Panc1 (cell line): ENCODE results near the gene IGSF21. TPM values are rescaled to one million over a fixed set of nuclear protein-coding genes. Genes with fewer than 3 reads are reported as not detected.

ENCODE experiments used
- ATAC-seq: fragments of 200-7000 bp; cut with Tn5 transposase; 2 replicates; pipeline ENCODE4 v1.9.1; 2020; ENCODE audit warnings: mild to moderate bottlenecking, moderate library complexity
- BruUV-seq: library from RNA; stranded (reverse); fragments of 400-500 nt; replicated peaks from 2 replicates; lab custom pipeline; 2021; lab: Mats Ljungman, UMichigan
- CTCF ChIA-PET: fragments of 300-600 bp; sonication (Branson Sonifier 250); formaldehyde crosslinking; loops from one replicate; lab custom pipeline; 2022; ENCODE audit warnings: antibody characterized with exemption; lab: Charles Lee
- POLR2A ChIA-PET: fragments of 300-600 bp; sonication (Branson Sonifier 250); formaldehyde crosslinking; loops from one replicate; lab custom pipeline; 2022; ENCODE audit warnings: antibody characterized with exemption; lab: Charles Lee
- DNase-seq: peaks from one replicate; pipeline ENCODE4 v3.0.0-alpha.2; 2010; ENCODE audit warnings: low read depth, low spot score
- H3K27ac ChIP-seq: 2 replicates; pipeline ENCODE4 v1.5.1; 2011; ENCODE audit warnings: mild to moderate bottlenecking, low read length, inconsistent platforms
- H3K27me3 ChIP-seq: fragments of 200-500 bp; sonication (Bioruptor generic); 2 replicates; pipeline ENCODE4 v1.6.0; 2014; ENCODE audit warnings: low read length, inconsistent platforms; ENCODE audit not compliant: control insufficient read depth, insufficient read depth
- H3K36me3 ChIP-seq: fragments of 200-500 bp; sonication (Bioruptor generic); 2 replicates; pipeline ENCODE4 v1.5.1; 2014; ENCODE audit warnings: inconsistent platforms, mild to moderate bottlenecking, low read length, moderate library complexity; ENCODE audit not compliant: control insufficient read depth, insufficient read depth
- H3K4me1 ChIP-seq: 2 replicates; pipeline ENCODE4 v1.5.1; 2011; ENCODE audit warnings: inconsistent platforms, mild to moderate bottlenecking, low read length, moderate library complexity; ENCODE audit not compliant: control insufficient read depth, insufficient read depth
- H3K4me3 ChIP-seq, 2 experiments: 2 replicates each; pipeline ENCODE4 v1.5.1; 2011 to 2012; ENCODE audit warnings: low read depth in 2 of 2, low read length in 2 of 2, mild to moderate bottlenecking in 2 of 2, inconsistent platforms in 1 of 2, moderate library complexity in 1 of 2
- H3K9me3 ChIP-seq: fragments of 200-500 bp; sonication (Bioruptor generic); 2 replicates; pipeline ENCODE4 v1.5.1; 2014; ENCODE audit warnings: low read depth, mild to moderate bottlenecking, inconsistent platforms, low read length, moderate library complexity; ENCODE audit not compliant: control insufficient read depth, insufficient read depth
- CTCF ChIP-seq: fragments of 450-650 bp; IDR thresholded peaks from 2 replicates; pipeline ENCODE4 v1.5.1; 2017; ENCODE audit warnings: mild to moderate bottlenecking
- POLR2AphosphoS5 ChIP-seq: IDR thresholded peaks from 2 replicates; pipeline ENCODE4 v1.6.1; 2012; ENCODE audit warnings: mild to moderate bottlenecking, low read depth, low read length, moderate library complexity
- REST ChIP-seq, 2 experiments: IDR thresholded peaks; 2 replicates each; pipeline ENCODE4 v1.6.1; 2011 to 2012; ENCODE audit warnings: low read depth in 2 of 2, control low read depth in 1 of 2, low read length in 1 of 2, mild to moderate bottlenecking in 1 of 2, moderate library complexity in 1 of 2; ENCODE audit not compliant: insufficient read depth in 1 of 2
- SIN3A ChIP-seq: IDR thresholded peaks from 2 replicates; pipeline ENCODE4 v1.6.1; 2012; ENCODE audit warnings: low read depth, mild to moderate bottlenecking, low read length, moderate library complexity, borderline replicate concordance; ENCODE audit not compliant: insufficient read depth
- TCF7L2 ChIP-seq: IDR thresholded peaks from 2 replicates; pipeline ENCODE4 v1.6.1; 2011; ENCODE audit warnings: mild to moderate bottlenecking, low read depth, low read length, inconsistent platforms
- in situ Hi-C: cut with HindIII; loops from 2 replicates; pipeline ENCODE4 v1.10.0; 2016; ENCODE audit warnings: low sequenced_read_pairs, low pct_unique_long_range_greater_than_20kb
- intact Hi-C: fragments of 100-400 bp; cut with micrococcal nuclease; formaldehyde crosslinking; loops from one replicate; pipeline ENCODE4 v1.10.0; 2022; ENCODE audit not compliant: unreplicated experiment
- total RNA-seq: library from RNA; stranded (reverse); gene quantifications from one replicate; pipeline ENCODE4 v1.2.1, GENCODE V29; 2021; ENCODE audit not compliant: unreplicated experiment

The IGSF21 gene
- total RNA-seq, 1 experiment from 2014 or later: not detected

- Histone ChIP-seq H3K9me3 (no peaks in the 10 kb centered on the region), H3K4me1 (no peaks in the 10 kb centered on the region), H3K27ac (no peak overlapping the region), H3K4me3 (no peak overlapping the region), H3K36me3 (no peaks in the 10 kb centered on the region), H3K27me3 (peaks cover 3% of the 10 kb centered on the region)
- ChIA-PET POLR2A (no interaction called here), CTCF (no interaction called here)
- DNase-seq (no peak), ATAC-seq (no peak)
- in situ Hi-C loops (no loop called here), intact Hi-C loops (no loop called here)
- BruUV-seq: no TSS peak
- no peak for TF ChIP-seq SIN3A
- TF ChIP-seq POLR2AphosphoS5: no peak
- no peak for TF ChIP-seq TCF7L2
- TF ChIP-seq CTCF: no peak
- no peak for TF ChIP-seq REST (IDR thresholded peaks at IDR 0.05; ENCODE audit: insufficient read depth in 1 of 2, low read depth in 2 of 2, low read length in 1 of 2)
Measured at GRCh38 chr1:18146886-18147285, 39.3 kb downstream of the IGSF21 start.

- intact Hi-C loops (no loop called here), in situ Hi-C loops (no loop called here)
- BruUV-seq: no TSS peak
- CTCF ChIA-PET: no interaction called here
- DNase-seq (no peak), ATAC-seq (no peak)
- no peaks in the 10 kb centered on the region for H3K36me3 ChIP-seq
- no peaks in the 10 kb centered on the region for H3K4me1 ChIP-seq
- no peak for TF ChIP-seq REST (IDR thresholded peaks at IDR 0.05; ENCODE audit: insufficient read depth in 1 of 2, low read depth in 2 of 2, low read length in 1 of 2)
- TF ChIP-seq CTCF: no peak
- no peak for TF ChIP-seq SIN3A
- TF ChIP-seq TCF7L2: no peak
- TF ChIP-seq POLR2AphosphoS5: no peak
- POLR2A ChIA-PET: no interaction called here
- peaks cover 11% of the 10 kb centered on the region for H3K27me3 ChIP-seq
- no peaks in the 10 kb centered on the region for H3K9me3 ChIP-seq
- H3K27ac ChIP-seq: no peak overlapping the region
- no peak overlapping the region for H3K4me3 ChIP-seq
Measured at GRCh38 chr1:18147672-18148071, 40.1 kb downstream of the IGSF21 start.
